WTC11 (cell line): ENCODE data around the gene LRRC8C. TPM values are rescaled to one million over a fixed set of nuclear protein-coding genes. Genes with fewer than 3 reads are reported as not detected.

Source experiments
- ATAC-seq: fragments of 200-7000 bp; cut with Tn5 transposase; 2 replicates; pipeline ENCODE4 v1.10.0; 2021; ENCODE audit warnings: mild to moderate bottlenecking, moderate library complexity
- CTCF ChIA-PET: fragments of 300-600 bp; sonication (Branson Sonifier 250); formaldehyde crosslinking; loops from one replicate; lab custom pipeline; 2021; ENCODE audit warnings: antibody characterized with exemption; lab: Charles Lee
- POLR2A ChIA-PET: fragments of 350-600 bp; sonication (Branson Sonifier 250); formaldehyde crosslinking; loops from one replicate; lab custom pipeline; 2021; ENCODE audit warnings: antibody characterized with exemption; lab: Charles Lee
- DNase-seq: peaks from one replicate; pipeline ENCODE4 v3.0.0; 2021; ENCODE audit warnings: low spot score
- H3K27ac Mint-ChIP-seq: 2 replicates; pipeline ENCODE4 v1.8.0; 2021; ENCODE audit warnings: mixed read lengths
- H3K27me3 Mint-ChIP-seq: 2 replicates; pipeline ENCODE4 v1.8.0; 2021; ENCODE audit warnings: low read depth, mild to moderate bottlenecking, moderate library complexity, mixed read lengths
- H3K36me3 Mint-ChIP-seq: 2 replicates; pipeline ENCODE4 v1.8.0; 2021; ENCODE audit warnings: mixed read lengths
- H3K4me1 Mint-ChIP-seq: 2 replicates; pipeline ENCODE4 v1.8.0; 2022; ENCODE audit warnings: mixed read lengths
- H3K4me3 Mint-ChIP-seq: 2 replicates; pipeline ENCODE4 v1.8.0; 2021; ENCODE audit warnings: mild to moderate bottlenecking, moderate library complexity, mixed read lengths
- H3K9me3 Mint-ChIP-seq: 2 replicates; pipeline ENCODE4 v1.8.0; 2021; ENCODE audit warnings: mixed read lengths
- ATF2 ChIP-seq: sonication (generic); formaldehyde crosslinking; IDR thresholded peaks from 2 replicates; pipeline ENCODE4 v1.8.1; 2022; ENCODE audit warnings: low read depth, missing genetic modification reagents, borderline replicate concordance
- ATF3 ChIP-seq: sonication (generic); formaldehyde crosslinking; conservative IDR thresholded peaks from 2 replicates; pipeline ENCODE4 v1.8.1; 2022; ENCODE audit warnings: mild to moderate bottlenecking, missing genetic modification reagents
- CREB1 ChIP-seq: sonication (generic); formaldehyde crosslinking; IDR thresholded peaks from 2 replicates; pipeline ENCODE4 v1.8.0; 2023; ENCODE audit warnings: mild to moderate bottlenecking, missing genetic modification reagents
- GRHL2 ChIP-seq: fragments of 250-450 bp; sonication (Bioruptor Pico); IDR thresholded peaks from 2 replicates; pipeline ENCODE4 v1.8.0; 2022; ENCODE audit warnings: mild to moderate bottlenecking, moderate library complexity; ENCODE audit not compliant: insufficient replicate concordance, severe bottlenecking
- HMGA2 ChIP-seq: fragments of 250-450 bp; sonication (Bioruptor Pico); IDR thresholded peaks from 2 replicates; pipeline ENCODE4 v1.4.0; 2021; ENCODE audit warnings: mild to moderate bottlenecking, moderate library complexity
- MLX ChIP-seq: sonication (generic); formaldehyde crosslinking; IDR thresholded peaks from 2 replicates; pipeline ENCODE4 v1.8.1; 2023; ENCODE audit warnings: mild to moderate bottlenecking, missing genetic modification reagents, moderate library complexity
- MXD4 ChIP-seq: fragments of 250-450 bp; sonication (Bioruptor Pico); IDR thresholded peaks from 2 replicates; pipeline ENCODE4 v1.8.0; 2021; ENCODE audit warnings: mild to moderate bottlenecking, moderate library complexity, borderline replicate concordance
- MYBL2 ChIP-seq: sonication (generic); formaldehyde crosslinking; IDR thresholded peaks from 2 replicates; pipeline ENCODE4 v1.8.1; 2023; ENCODE audit warnings: mild to moderate bottlenecking, moderate library complexity, missing genetic modification reagents
- PRDM15 ChIP-seq: sonication (generic); formaldehyde crosslinking; IDR thresholded peaks from 2 replicates; pipeline ENCODE4 v1.8.0; 2022; ENCODE audit warnings: missing genetic modification reagents
- PREB ChIP-seq: sonication (generic); formaldehyde crosslinking; IDR thresholded peaks from 2 replicates; pipeline ENCODE4 v1.8.1; 2022; ENCODE audit warnings: mild to moderate bottlenecking, missing genetic modification reagents, moderate library complexity, borderline replicate concordance
- PRRX2 ChIP-seq: fragments of 250-450 bp; sonication (Bioruptor Pico); IDR thresholded peaks from 2 replicates; pipeline ENCODE4 v1.8.0; 2021; ENCODE audit warnings: mild to moderate bottlenecking
- TEAD4 ChIP-seq: sonication (generic); formaldehyde crosslinking; IDR thresholded peaks from 2 replicates; pipeline ENCODE4 v1.8.0; 2022; ENCODE audit warnings: mild to moderate bottlenecking, missing genetic modification reagents
- ZBTB21 ChIP-seq: sonication (generic); formaldehyde crosslinking; IDR thresholded peaks from 2 replicates; pipeline ENCODE4 v1.8.1; 2023; ENCODE audit warnings: mild to moderate bottlenecking, missing genetic modification reagents, borderline replicate concordance
- ZNF121 ChIP-seq: sonication (generic); formaldehyde crosslinking; IDR thresholded peaks from 2 replicates; pipeline ENCODE4 v1.8.0; 2023; ENCODE audit warnings: missing genetic modification reagents
- ZNF423 ChIP-seq: fragments of 250-450 bp; sonication (Bioruptor Pico); IDR thresholded peaks from 2 replicates; pipeline ENCODE4 v2.1.2; 2022; ENCODE audit warnings: mild to moderate bottlenecking, moderate library complexity
- total RNA-seq: library from RNA; stranded (reverse); gene quantifications from 3 replicates; pipeline ENCODE4 v1.2.3, GENCODE V29; 2021
- TF ChIP-seq, protein P1 (sequence below): sonication (generic); formaldehyde crosslinking; IDR thresholded peaks from 2 replicates; pipeline ENCODE4 v1.8.1; 2023; ENCODE audit warnings: mild to moderate bottlenecking, missing genetic modification reagents, borderline replicate concordance
- TF ChIP-seq, protein P2 (sequence below): sonication (generic); formaldehyde crosslinking; IDR thresholded peaks from 2 replicates; pipeline ENCODE4 v1.8.1; 2023; ENCODE audit warnings: mild to moderate bottlenecking, missing genetic modification reagents
- TF ChIP-seq, protein P3 (sequence below): fragments of 250-450 bp; sonication (Bioruptor Pico); IDR thresholded peaks from 2 replicates; pipeline ENCODE4 v2.1.2; 2022; ENCODE audit warnings: mild to moderate bottlenecking, moderate library complexity

LRRC8C gene
- total RNA-seq, 1 experiment from 2014 or later: 1.8 TPM

- ChIA-PET CTCF (interaction anchor here (0.6 kb wide), 1 partner anchor 1732 kb away, joined by 3 read pairs; no protein-coding TSS in a partner anchor), POLR2A (no interaction called here)
- Mint-ChIP-seq H3K27ac (no peak overlapping the region), H3K36me3 (peaks cover 3% of the 10 kb centered on the region; the same call in 1 of the 2 replicates), H3K4me3 (no peak overlapping the region), H3K4me1 (no peaks in the 10 kb centered on the region), H3K9me3 (peaks cover 6% of the 10 kb centered on the region), H3K27me3 (no peaks in the 10 kb centered on the region)
- TF ChIP-seq PRDM15 (no peak), ATF2 (CRISPR knock-in tag) (no peak), MLX (CRISPR knock-in tag) (no peak), PRRX2 (no peak), ZBTB21 (CRISPR knock-in tag) (no peak), CREB1 (CRISPR knock-in tag) (no peak), GRHL2 (CRISPR knock-in tag) (no peak), TEAD4 (CRISPR knock-in tag) (no peak), MXD4 (CRISPR knock-in tag) (no peak), PREB (CRISPR knock-in tag) (no peak)
- TF ChIP-seq, protein P1, sequence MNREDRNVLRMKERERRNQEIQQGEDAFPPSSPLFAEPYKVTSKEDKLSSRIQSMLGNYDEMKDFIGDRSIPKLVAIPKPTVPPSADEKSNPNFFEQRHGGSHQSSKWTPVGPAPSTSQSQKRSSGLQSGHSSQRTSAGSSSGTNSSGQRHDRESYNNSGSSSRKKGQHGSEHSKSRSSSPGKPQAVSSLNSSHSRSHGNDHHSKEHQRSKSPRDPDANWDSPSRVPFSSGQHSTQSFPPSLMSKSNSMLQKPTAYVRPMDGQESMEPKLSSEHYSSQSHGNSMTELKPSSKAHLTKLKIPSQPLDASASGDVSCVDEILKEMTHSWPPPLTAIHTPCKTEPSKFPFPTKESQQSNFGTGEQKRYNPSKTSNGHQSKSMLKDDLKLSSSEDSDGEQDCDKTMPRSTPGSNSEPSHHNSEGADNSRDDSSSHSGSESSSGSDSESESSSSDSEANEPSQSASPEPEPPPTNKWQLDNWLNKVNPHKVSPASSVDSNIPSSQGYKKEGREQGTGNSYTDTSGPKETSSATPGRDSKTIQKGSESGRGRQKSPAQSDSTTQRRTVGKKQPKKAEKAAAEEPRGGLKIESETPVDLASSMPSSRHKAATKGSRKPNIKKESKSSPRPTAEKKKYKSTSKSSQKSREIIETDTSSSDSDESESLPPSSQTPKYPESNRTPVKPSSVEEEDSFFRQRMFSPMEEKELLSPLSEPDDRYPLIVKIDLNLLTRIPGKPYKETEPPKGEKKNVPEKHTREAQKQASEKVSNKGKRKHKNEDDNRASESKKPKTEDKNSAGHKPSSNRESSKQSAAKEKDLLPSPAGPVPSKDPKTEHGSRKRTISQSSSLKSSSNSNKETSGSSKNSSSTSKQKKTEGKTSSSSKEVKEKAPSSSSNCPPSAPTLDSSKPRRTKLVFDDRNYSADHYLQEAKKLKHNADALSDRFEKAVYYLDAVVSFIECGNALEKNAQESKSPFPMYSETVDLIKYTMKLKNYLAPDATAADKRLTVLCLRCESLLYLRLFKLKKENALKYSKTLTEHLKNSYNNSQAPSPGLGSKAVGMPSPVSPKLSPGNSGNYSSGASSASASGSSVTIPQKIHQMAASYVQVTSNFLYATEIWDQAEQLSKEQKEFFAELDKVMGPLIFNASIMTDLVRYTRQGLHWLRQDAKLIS (CRISPR knock-in tag): no peak
- TF ChIP-seq, protein P2, sequence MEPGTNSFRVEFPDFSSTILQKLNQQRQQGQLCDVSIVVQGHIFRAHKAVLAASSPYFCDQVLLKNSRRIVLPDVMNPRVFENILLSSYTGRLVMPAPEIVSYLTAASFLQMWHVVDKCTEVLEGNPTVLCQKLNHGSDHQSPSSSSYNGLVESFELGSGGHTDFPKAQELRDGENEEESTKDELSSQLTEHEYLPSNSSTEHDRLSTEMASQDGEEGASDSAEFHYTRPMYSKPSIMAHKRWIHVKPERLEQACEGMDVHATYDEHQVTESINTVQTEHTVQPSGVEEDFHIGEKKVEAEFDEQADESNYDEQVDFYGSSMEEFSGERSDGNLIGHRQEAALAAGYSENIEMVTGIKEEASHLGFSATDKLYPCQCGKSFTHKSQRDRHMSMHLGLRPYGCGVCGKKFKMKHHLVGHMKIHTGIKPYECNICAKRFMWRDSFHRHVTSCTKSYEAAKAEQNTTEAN (CRISPR knock-in tag): no peak
- ATAC-seq (no peak), DNase-seq (no peak)
Measured at GRCh38 chr1:89685461-89685860, 52.5 kb downstream of the LRRC8C start.

GRCh38 chr1:89686520-89686919 is 53.6 kb downstream of the LRRC8C start:
- Mint-ChIP-seq H3K4me3 (no peak overlapping the region), H3K27ac (no peak overlapping the region), H3K4me1 (no peaks in the 10 kb centered on the region), H3K27me3 (no peaks in the 10 kb centered on the region), H3K9me3 (no peaks in the 10 kb centered on the region; the same call in 1 of the 2 replicates), H3K36me3 (no peaks in the 10 kb centered on the region)
- ATAC-seq (no peak), DNase-seq (no peak)
- CTCF ChIA-PET: no interaction called here
- POLR2A ChIA-PET: no interaction called here
- TF ChIP-seq ATF2 (CRISPR knock-in tag) (no peak), ZNF121 (no peak), HMGA2 (CRISPR knock-in tag) (no peak), ATF3 (CRISPR knock-in tag) (no peak), MYBL2 (CRISPR knock-in tag) (no peak), ZNF423 (CRISPR knock-in tag) (no peak)
- TF ChIP-seq, protein P3, sequence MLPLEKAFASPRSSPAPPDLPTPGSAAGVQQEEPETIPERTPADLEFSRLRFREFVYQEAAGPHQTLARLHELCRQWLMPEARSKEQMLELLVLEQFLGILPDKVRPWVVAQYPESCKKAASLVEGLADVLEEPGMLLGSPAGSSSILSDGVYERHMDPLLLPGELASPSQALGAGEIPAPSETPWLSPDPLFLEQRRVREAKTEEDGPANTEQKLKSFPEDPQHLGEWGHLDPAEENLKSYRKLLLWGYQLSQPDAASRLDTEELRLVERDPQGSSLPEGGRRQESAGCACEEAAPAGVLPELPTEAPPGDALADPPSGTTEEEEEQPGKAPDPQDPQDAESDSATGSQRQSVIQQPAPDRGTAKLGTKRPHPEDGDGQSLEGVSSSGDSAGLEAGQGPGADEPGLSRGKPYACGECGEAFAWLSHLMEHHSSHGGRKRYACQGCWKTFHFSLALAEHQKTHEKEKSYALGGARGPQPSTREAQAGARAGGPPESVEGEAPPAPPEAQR: no peak
